CD4-positive, alpha-beta T cell (primary cell): ENCODE measurements around the gene PROCR. TPM values are rescaled to one million over a fixed set of nuclear protein-coding genes. Genes with fewer than 3 reads are reported as not detected.
"Not testable (repeated sequence)": the region's sequence is repeated elsewhere in the genome, so short reads cannot be mapped to it uniquely, and the experiment has no call there.

Source experiments
- ATAC-seq: fragments of 200-7000 bp; cut with Tn5 transposase; one replicate; pipeline ENCODE4 v1.10.0; 2022; ENCODE audit warnings: mild to moderate bottlenecking; ENCODE audit not compliant: poor library complexity
- CTCF ChIA-PET: fragments of 350-600 bp; sonication (Branson Sonifier 250); formaldehyde crosslinking; loops from one replicate; lab custom pipeline; 2021; ENCODE audit warnings: antibody characterized with exemption, inconsistent platforms; lab: Charles Lee
- POLR2A ChIA-PET: fragments of 350-600 bp; sonication (Branson Sonifier 250); formaldehyde crosslinking; loops from one replicate; lab custom pipeline; 2021; ENCODE audit warnings: antibody characterized with exemption, inconsistent platforms; lab: Charles Lee
- DNase-seq, 14 experiments: peaks; one replicate each; pipeline ENCODE4 v3.0.0-alpha.2; 2013 to 2020; ENCODE audit warnings: mixed read lengths in 2 of 14
- H3K27ac ChIP-seq, 2 donors: one replicate each; pipeline versions ENCODE4 v1.5.1 to v1.7.0; 2013; ENCODE audit warnings: low read length in 2 of 2, low read depth in 1 of 2, mild to moderate bottlenecking in 1 of 2
- H3K27me3 ChIP-seq, 2 experiments: 1 replicate in 1 of 2; 2 replicates in 1 of 2; pipeline versions ENCODE4 v1.6.1 to v1.7.0; 2013; ENCODE audit warnings: low read length in 2 of 2, control low read depth in 1 of 2, mild to moderate bottlenecking in 1 of 2, moderate library complexity in 1 of 2; ENCODE audit not compliant: insufficient read depth in 2 of 2, control insufficient read depth in 1 of 2
- H3K36me3 ChIP-seq: one replicate; pipeline ENCODE4 v1.6.1; 2013; ENCODE audit warnings: low read length, control low read depth; ENCODE audit not compliant: insufficient read depth
- H3K4me1 ChIP-seq: one replicate; pipeline ENCODE4 v1.6.1; 2013; ENCODE audit warnings: low read length, control low read depth; ENCODE audit not compliant: insufficient read depth
- H3K4me3 ChIP-seq: one replicate; pipeline ENCODE4 v1.5.1; 2013; ENCODE audit warnings: mild to moderate bottlenecking, low read length, moderate library complexity
- H3K9me3 ChIP-seq, 2 experiments: 1 replicate in 1 of 2; 2 replicates in 1 of 2; pipeline versions ENCODE4 v1.6.1 to v1.7.0; 2013; ENCODE audit warnings: low read length in 2 of 2, mild to moderate bottlenecking in 2 of 2, control low read depth in 1 of 2, moderate library complexity in 1 of 2; ENCODE audit not compliant: control insufficient read depth in 1 of 2, insufficient read depth in 1 of 2
- H3K27ac Mint-ChIP-seq: one replicate; pipeline ENCODE4 v1.8.0; 2020; ENCODE audit warnings: mixed read lengths
- H3K27me3 Mint-ChIP-seq: one replicate; pipeline ENCODE4 v1.8.0; 2021; ENCODE audit warnings: mixed read lengths
- H3K36me3 Mint-ChIP-seq: one replicate; pipeline ENCODE4 v1.8.0; 2021; ENCODE audit warnings: low read depth, mixed read lengths
- H3K4me1 Mint-ChIP-seq: one replicate; pipeline ENCODE4 v1.8.0; 2021; ENCODE audit warnings: low read depth, mixed read lengths
- H3K4me3 Mint-ChIP-seq: one replicate; pipeline ENCODE4 v1.8.0; 2020; ENCODE audit warnings: mild to moderate bottlenecking, mixed read lengths
- H3K9me3 Mint-ChIP-seq: one replicate; pipeline ENCODE4 v1.8.0; 2020; ENCODE audit warnings: mixed read lengths
- CTCF ChIP-seq: fragments of 200-600 bp; IDR thresholded peaks from one replicate; pipeline ENCODE4 v1.8.0; 2022; ENCODE audit warnings: antibody characterized with exemption, mild to moderate bottlenecking
- intact Hi-C, 2 experiments: fragments of 100-400 bp; cut with DNase I in 1 of 2; cut with micrococcal nuclease in 1 of 2; formaldehyde crosslinking; loops; one replicate each; pipeline versions ENCODE4 v1.15.1 to v1.9.0; 2023 to 2025; cut with DNase I, micrococcal nuclease
- total RNA-seq, 174 experiments: library from RNA in 2 of 174; stranded (reverse) in 2 of 174; gene quantifications; one replicate each; pipeline ENCODE4 v1.2.3 and lab custom pipeline; 2021 to 2026

PROCR gene
- total RNA-seq, 2 experiments from 2014 or later, result 0.33 to 0.61 TPM

DNA sequence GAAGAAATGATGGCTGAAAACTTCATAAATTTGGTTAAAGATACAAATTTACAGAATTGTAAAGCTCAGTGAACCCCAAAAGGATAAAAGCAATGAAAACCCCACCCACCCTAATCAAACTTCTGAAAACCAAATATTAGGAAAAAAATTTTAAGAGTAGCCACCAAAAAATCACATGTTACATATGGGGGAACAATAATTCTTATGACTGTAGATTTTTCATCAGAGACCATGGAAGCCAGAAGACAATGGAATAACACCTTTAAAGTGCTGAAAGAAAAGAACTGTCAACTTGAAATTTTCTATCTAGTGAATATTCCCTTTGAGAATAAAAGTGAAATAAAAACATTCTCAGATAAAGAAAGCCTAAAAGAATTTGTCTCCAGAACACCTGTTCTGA lies 24.4 kb downstream of the PROCR start:
- peaks cover 8% of the 10 kb centered on the region for H3K9me3 Mint-ChIP-seq
- no peak for DNase-seq
- intact Hi-C loops, result no loop called here
- H3K4me3 Mint-ChIP-seq, result no peak overlapping the region
- no peaks in the 10 kb centered on the region for H3K4me1 Mint-ChIP-seq
- H3K27ac Mint-ChIP-seq, result no peak overlapping the region
- H3K9me3 ChIP-seq, result peaks cover 16 to 21% of the 10 kb centered on the region in 2 experiments
- no peak for ATAC-seq
- ChIA-PET CTCF (no interaction called here), POLR2A (interaction anchor here (0.6 kb wide), 1 partner anchor 1129 kb away, joined by 3 read pairs; no protein-coding TSS in a partner anchor)
- H3K4me3 ChIP-seq, result no peak overlapping the region
- TF ChIP-seq CTCF, result no peak
- H3K27me3 Mint-ChIP-seq, result no peaks in the 10 kb centered on the region
- no peaks in the 10 kb centered on the region for H3K4me1 ChIP-seq
- peaks cover 59% of the 10 kb centered on the region for H3K36me3 Mint-ChIP-seq
- no peaks in the 10 kb centered on the region for H3K36me3 ChIP-seq
- H3K27ac ChIP-seq, result no peak overlapping the region
- H3K27me3 ChIP-seq, result no peaks in the 10 kb centered on the region

DNA sequence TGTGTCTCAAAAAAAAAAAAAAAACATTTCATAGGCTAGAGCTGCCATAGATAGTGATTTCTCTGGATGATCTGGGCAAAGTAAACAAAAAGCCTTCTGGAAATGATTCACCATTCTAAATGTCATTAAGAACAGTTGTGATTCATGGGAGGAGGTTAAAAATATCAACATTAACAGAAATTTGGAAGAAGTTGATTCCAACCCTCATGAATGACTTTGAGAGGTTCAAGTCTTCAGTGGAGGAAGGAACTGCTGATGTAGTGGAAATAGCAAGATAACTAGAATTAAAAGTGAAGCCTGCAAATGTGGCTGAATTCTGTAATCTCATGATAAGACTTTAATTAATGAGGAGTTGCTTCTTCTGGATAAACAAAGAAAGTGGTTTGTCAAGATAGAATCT lies 27.9 kb downstream of the PROCR start:
- Mint-ChIP-seq H3K27ac (no peak overlapping the region), H3K4me1 (no peaks in the 10 kb centered on the region), H3K36me3 (peaks cover 38% of the 10 kb centered on the region), H3K4me3 (no peak overlapping the region), H3K27me3 (no peaks in the 10 kb centered on the region), H3K9me3 (peaks cover 8% of the 10 kb centered on the region)
- H3K9me3 ChIP-seq, result peaks cover 16 to 21% of the 10 kb centered on the region in 2 experiments
- no peak for TF ChIP-seq CTCF
- ATAC-seq (no peak), DNase-seq (no peak)
- H3K4me1 ChIP-seq, result no peaks in the 10 kb centered on the region
- H3K27ac ChIP-seq, result no peak overlapping the region
- H3K27me3 ChIP-seq, result no peaks in the 10 kb centered on the region
- H3K36me3 ChIP-seq, result no peaks in the 10 kb centered on the region
- CTCF ChIA-PET, result no interaction called here
- POLR2A ChIA-PET, result no interaction called here
- no peak overlapping the region for H3K4me3 ChIP-seq
- intact Hi-C loops, result no loop called here

DNA sequence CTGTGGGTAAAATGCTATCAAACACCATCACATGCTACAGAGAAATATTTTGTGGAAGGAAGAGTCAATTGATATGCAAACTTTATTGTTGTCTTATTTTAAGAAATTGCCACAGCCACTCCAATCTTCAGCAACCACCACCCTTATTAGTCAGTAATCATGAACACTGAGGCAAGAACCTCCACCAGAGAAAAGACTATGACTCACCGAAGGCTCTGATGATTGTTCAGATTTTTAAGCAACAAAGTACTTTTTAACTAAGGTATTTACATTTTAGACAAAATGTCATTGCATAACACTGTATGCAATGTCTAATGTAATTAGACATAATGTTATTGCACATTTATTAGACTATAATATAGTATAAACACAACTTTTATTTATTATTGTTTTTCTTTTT lies 28.4 kb downstream of the PROCR start:
- DNase-seq (no peak), ATAC-seq (no peak)
- H3K36me3 ChIP-seq, result no peaks in the 10 kb centered on the region
- no peak overlapping the region for H3K4me3 ChIP-seq
- no peak overlapping the region for H3K27ac ChIP-seq
- peaks cover 16 to 21% of the 10 kb centered on the region in 2 experiments for H3K9me3 ChIP-seq
- Mint-ChIP-seq H3K27ac (no peak overlapping the region), H3K4me1 (no peaks in the 10 kb centered on the region), H3K27me3 (no peaks in the 10 kb centered on the region), H3K9me3 (peaks cover 8% of the 10 kb centered on the region), H3K4me3 (no peak overlapping the region), H3K36me3 (peaks cover 34% of the 10 kb centered on the region)
- no peaks in the 10 kb centered on the region for H3K27me3 ChIP-seq
- POLR2A ChIA-PET, result no interaction called here
- no peaks in the 10 kb centered on the region for H3K4me1 ChIP-seq
- CTCF ChIA-PET, result no interaction called here
- no peak for TF ChIP-seq CTCF
- intact Hi-C loops, result no loop called here

DNA sequence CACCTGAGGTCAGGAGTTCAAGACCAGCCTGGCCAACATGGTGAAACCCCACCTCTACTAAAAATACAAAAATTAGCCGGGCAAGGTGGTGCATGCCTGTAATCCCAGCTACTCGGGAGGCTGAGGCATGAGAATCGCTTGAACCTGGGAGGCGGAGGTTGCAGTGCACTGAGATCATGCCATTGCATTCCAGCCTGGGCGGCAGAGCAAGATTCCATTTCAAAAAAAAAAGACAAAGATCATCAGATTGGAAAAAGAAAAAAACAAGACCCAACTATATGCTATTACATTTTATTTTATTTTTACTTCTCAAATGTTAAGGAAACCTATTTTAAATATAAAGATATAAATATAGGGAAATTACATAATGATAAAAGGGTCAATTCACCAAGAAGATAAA lies 29.6 kb downstream of the PROCR start:
- CTCF ChIA-PET, H3K27me3 ChIP-seq, POLR2A ChIA-PET, H3K4me1 ChIP-seq, H3K27ac ChIP-seq, intact Hi-C loops, DNase-seq, H3K27ac Mint-ChIP-seq, H3K4me3 Mint-ChIP-seq, H3K36me3 ChIP-seq, H3K9me3 Mint-ChIP-seq, H3K4me3 ChIP-seq, H3K27me3 Mint-ChIP-seq, H3K4me1 Mint-ChIP-seq, ATAC-seq: not testable (repeated sequence)
- peaks cover 30% of the 10 kb centered on the region for H3K36me3 Mint-ChIP-seq
- peaks cover 11 to 14% of the 10 kb centered on the region in 2 experiments for H3K9me3 ChIP-seq
